Measurements from ENCODE around the gene PREPL. TPM values are rescaled to one million over a fixed set of nuclear protein-coding genes. Genes with fewer than 3 reads are reported as not detected.

PREPL gene
- total and polyA plus RNA-seq, 2 of the 4 experiments (the other 2 are of a cell fraction) = 27.6 to 39.6 TPM

GRCh38 chr2:44342854-44343253, 18.4 kb downstream of the PREPL start:
- intact Hi-C loops (cut with micrococcal nuclease) (no loop called here), dilution Hi-C loops (cut with HindIII; ENCODE audit: low sequenced_read_pairs, unreplicated experiment) (no loop called here), in situ Hi-C loops (cut with MboI; ENCODE audit: low sequenced_read_pairs) (no loop called here)
- Histone ChIP-seq H3K27me3 (ENCODE audit: control insufficient read depth, insufficient read depth, low read length) (no peaks in the 10 kb centered on the region), H3K4ac (ENCODE audit: low read depth, low read length) (no peak overlapping the region), H3K56ac (ENCODE audit: extremely low read depth, insufficient read depth, low read length) (no peak overlapping the region), H3K4me2 (ENCODE audit: low read depth, low read length) (no peak overlapping the region), H4K8ac (ENCODE audit: low read depth in 2 of 2, low read length in 2 of 2) (no peak overlapping the region), H3K9me1 (ENCODE audit: insufficient read depth, low read length) (peaks cover 2% of the 10 kb centered on the region; the same call in 1 of the 2 replicates), H2AK5ac (ENCODE audit: low read depth, low read length) (no peak overlapping the region), H2BK5ac (ENCODE audit: low read depth, low read length, poor library complexity, severe bottlenecking) (no peak overlapping the region), H2AFZ (replicated peaks; ENCODE audit: low read length, poor library complexity) (no peak overlapping the region), H3K4me1 (ENCODE audit: control insufficient read depth, insufficient read depth, low read length) (peaks cover 3% of the 10 kb centered on the region; the same call in 1 of the 2 replicates), H3K36me3 (ENCODE audit: control insufficient read depth, insufficient read depth, low read length) (peaks cover 10% of the 10 kb centered on the region), H2AK9ac (replicated peaks; ENCODE audit: low read depth, low read length, poor library complexity) (no peak overlapping the region), H4K5ac (ENCODE audit: low read depth, low read length) (no peak overlapping the region), H3K18ac (ENCODE audit: low read depth, low read length) (no peak overlapping the region), H3K79me1 (ENCODE audit: low read depth in 1 of 2, low read length in 2 of 2) (peaks cover 4 to 7% of the 10 kb centered on the region in 2 experiments; a peak in 2 of 4 replicates), H3K9ac (ENCODE audit: low read depth, low read length) (no peak overlapping the region), H3K14ac (replicated peaks; ENCODE audit: low read depth, low read length) (no peak overlapping the region), H3K9me3 (ENCODE audit: control insufficient read depth, insufficient read depth, low read length) (no peaks in the 10 kb centered on the region), H4K20me1 (ENCODE audit: insufficient read depth, low read length) (no peaks in the 10 kb centered on the region), H4K91ac (ENCODE audit: insufficient read depth, low read depth, low read length) (no peak overlapping the region), H2BK20ac (ENCODE audit: low read depth, low read length) (no peak overlapping the region), H3K23ac (ENCODE audit: low read depth, low read length) (no peak overlapping the region), H3K4me3 (ENCODE audit: insufficient read depth, low read depth, low read length) (no peak overlapping the region), H2BK15ac (ENCODE audit: low read depth, low read length) (no peak overlapping the region), H2BK120ac (ENCODE audit: low read depth, low read length) (no peak overlapping the region), H3K27ac (ENCODE audit: insufficient read depth, low read length) (no peak overlapping the region)
- CTCF ChIA-PET = interaction anchor here (0.6 to 0.8 kb wide), 3 partner anchors 9 to 117 kb away, joined by 3 to 4 read pairs (median 3); no protein-coding TSS in a partner anchor
- no peak for TF ChIP-seq FOS (IDR thresholded peaks at IDR 0.05; ENCODE audit: low read depth, low read length)
- TF ChIP-seq RAD21 (IDR thresholded peaks at IDR 0.05; ENCODE audit: low read length) = peak; percentile 20; the same call in 1 of the 2 replicates
- TF ChIP-seq SMC3 (IDR thresholded peaks at IDR 0.05; ENCODE audit: low read depth, low read length) = 0 out of 2 replicates have a peak, but pooled peaks have one; percentile 18
- DNase-seq (peak; percentile 7), ATAC-seq (ENCODE audit: low read depth) (0 out of 2 replicates have a peak, but pooled peaks have one; percentile 21)
- POLR2A ChIA-PET (ENCODE audit: unreplicated experiment) = no interaction called here
- no CpG with 5 or more reads among the region's 1 CpG for WGBS, 2 experiments (ENCODE audit: extremely low coverage in 2 of 2, insufficient read length in 1 of 2)
- BruUV-seq (replicated peaks) = no TSS peak

All from IMR-90 (cell line).